NCI-H774 (cell line): Measurements from ENCODE around the gene PCSK4.
A peak's percentile ranks its signal among the peaks of the same experiment; 100 is the strongest.

Experiments
- DNase-seq: peaks from one replicate; lab custom pipeline; 2025; lab: John Stamatoyannopoulos, UW

PCSK4 gene

GRCh38 chr19:1438035-1438932 is 51.9 kb downstream of the PCSK4 start, which contains the start of gene RPS15:
TSS of gene RPS15 (plus strand) at chr19:1438396. CDS start at chr19:1438426, 30 bp downstream.
- peak; percentile 93 for DNase-seq

- DNase-seq: no peak
These were observed 52.5 kb downstream of the PCSK4 start for GRCh38 chr19:1437609-1438008.

GRCh38 chr19:1435378-1435989 is 54.7 kb downstream of the PCSK4 start:
- no peak for DNase-seq

- no peak for DNase-seq
These were observed 55.5 kb downstream of the PCSK4 start for GRCh38 chr19:1434577-1435060.

GRCh38 chr19:1434040-1434366 is 56.1 kb downstream of the PCSK4 start:
- no peak for DNase-seq

GRCh38 chr19:1433119-1434039 is 56.8 kb downstream of the PCSK4 start:
- DNase-seq: no peak

- DNase-seq: no peak
These were observed 57.7 kb downstream of the PCSK4 start for GRCh38 chr19:1432507-1432887.

- DNase-seq: no peak
These were observed 58.2 kb downstream of the PCSK4 start for GRCh38 chr19:1431759-1432506.
